H1 (cell line): ENCODE data around the gene NDUFB8.

Source experiments
- BACH1 ChIP-seq: IDR thresholded peaks from 2 replicates; pipeline ENCODE4 v1.6.1; 2012; ENCODE audit warnings: low read length, improper control_type of control experiment
- BRCA1 ChIP-seq: IDR thresholded peaks from 2 replicates; pipeline ENCODE4 v1.6.1; 2012; ENCODE audit warnings: low read depth, low read length, improper control_type of control experiment
- CEBPB ChIP-seq: IDR thresholded peaks from 2 replicates; pipeline ENCODE4 v1.6.1; 2012; ENCODE audit warnings: low read depth, low read length
- POLR2A ChIP-seq, 2 experiments: IDR thresholded peaks; 1 replicate in 1 of 2; 2 replicates in 1 of 2; pipeline ENCODE4 v1.6.1; 2011; ENCODE audit warnings: low read depth in 2 of 2, low read length in 2 of 2, mild to moderate bottlenecking in 2 of 2; ENCODE audit errors: control extremely low read depth in 1 of 2
- POLR2AphosphoS5 ChIP-seq: IDR thresholded peaks from 2 replicates; pipeline ENCODE4 v1.6.1; 2011; ENCODE audit warnings: low read depth, low read length
- SP1 ChIP-seq: IDR thresholded peaks from 2 replicates; pipeline ENCODE4 v1.6.1; 2011; ENCODE audit warnings: low read depth, low read length
- ZNF274 ChIP-seq: IDR thresholded peaks from 2 replicates; pipeline ENCODE4 v1.7.0; 2012; ENCODE audit warnings: low read length, borderline replicate concordance; ENCODE audit errors: extremely low read depth
- TF ChIP-seq, protein P1 (sequence below), 3 experiments: IDR thresholded peaks; 1 replicate in 2 of 3; 2 replicates in 1 of 3; pipeline versions ENCODE4 v1.5.1 to v1.6.1; 2011; ENCODE audit warnings: low read length in 3 of 3, mild to moderate bottlenecking in 3 of 3, inconsistent platforms in 2 of 3, low read depth in 1 of 3, moderate library complexity in 1 of 3; ENCODE audit not compliant: insufficient read depth in 1 of 3; ENCODE audit errors: control extremely low read depth in 1 of 3

DNA sequence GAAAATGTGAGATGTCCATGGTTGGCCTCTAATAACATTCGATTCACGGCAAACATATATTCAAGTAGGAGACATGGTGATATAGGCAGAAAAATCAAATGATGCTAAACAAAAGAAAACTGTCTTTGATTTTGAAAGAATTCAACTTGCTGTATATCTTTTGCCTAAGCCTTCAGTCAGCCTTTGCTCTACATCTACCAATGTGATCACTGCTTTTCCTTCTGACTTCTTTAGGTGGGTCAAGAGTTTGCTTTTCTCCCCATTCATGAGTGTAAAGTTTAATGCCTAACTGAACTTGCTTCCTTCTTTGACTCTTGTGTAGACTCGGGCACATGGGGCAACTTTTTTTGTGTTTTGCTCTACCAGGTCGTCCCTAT lies 5.7 kb upstream of the NDUFB8 start:
- TF ChIP-seq ZNF274 (no peak), POLR2AphosphoS5 (no peak), BRCA1 (no peak), POLR2A (IDR thresholded peaks at IDR 0.05; ENCODE audit: control extremely low read depth in 1 of 2, low read depth in 2 of 2, low read length in 2 of 2) (no peak), BACH1 (no peak), CEBPB (no peak), SP1 (no peak)
- TF ChIP-seq, protein P1, sequence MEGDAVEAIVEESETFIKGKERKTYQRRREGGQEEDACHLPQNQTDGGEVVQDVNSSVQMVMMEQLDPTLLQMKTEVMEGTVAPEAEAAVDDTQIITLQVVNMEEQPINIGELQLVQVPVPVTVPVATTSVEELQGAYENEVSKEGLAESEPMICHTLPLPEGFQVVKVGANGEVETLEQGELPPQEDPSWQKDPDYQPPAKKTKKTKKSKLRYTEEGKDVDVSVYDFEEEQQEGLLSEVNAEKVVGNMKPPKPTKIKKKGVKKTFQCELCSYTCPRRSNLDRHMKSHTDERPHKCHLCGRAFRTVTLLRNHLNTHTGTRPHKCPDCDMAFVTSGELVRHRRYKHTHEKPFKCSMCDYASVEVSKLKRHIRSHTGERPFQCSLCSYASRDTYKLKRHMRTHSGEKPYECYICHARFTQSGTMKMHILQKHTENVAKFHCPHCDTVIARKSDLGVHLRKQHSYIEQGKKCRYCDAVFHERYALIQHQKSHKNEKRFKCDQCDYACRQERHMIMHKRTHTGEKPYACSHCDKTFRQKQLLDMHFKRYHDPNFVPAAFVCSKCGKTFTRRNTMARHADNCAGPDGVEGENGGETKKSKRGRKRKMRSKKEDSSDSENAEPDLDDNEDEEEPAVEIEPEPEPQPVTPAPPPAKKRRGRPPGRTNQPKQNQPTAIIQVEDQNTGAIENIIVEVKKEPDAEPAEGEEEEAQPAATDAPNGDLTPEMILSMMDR (IDR thresholded peaks at IDR 0.05; ENCODE audit: control extremely low read depth in 1 of 3, insufficient read depth in 1 of 3, low read depth in 1 of 3, low read length in 3 of 3) = no peak
